GM12878 (cell line): Measurements from ENCODE around the gene STK39. TPM values are rescaled to one million over a fixed set of nuclear protein-coding genes. Genes with fewer than 3 reads are reported as not detected.

Experiments used
- ATAC-seq: fragments of 200-7000 bp; cut with Tn5 transposase; 3 replicates; pipeline ENCODE4 v1.9.1; 2020; ENCODE audit warnings: mild to moderate bottlenecking, moderate library complexity
- BruUV-seq: library from RNA; stranded (reverse); fragments of 400-500 nt; replicated peaks from 2 replicates; lab custom pipeline; 2021; lab: Mats Ljungman, UMichigan
- CTCF ChIA-PET: fragments of 300-600 bp; sonication (Branson Sonifier 250); formaldehyde crosslinking; extraction: SDS; loops from one replicate; lab custom pipeline; 2021; ENCODE audit warnings: inconsistent platforms; lab: Yijun Ruan, JAX
- POLR2A ChIA-PET: fragments of 350-600 bp; formaldehyde crosslinking; extraction: SDS; loops from one replicate; lab custom pipeline; 2021; ENCODE audit warnings: inconsistent platforms; lab: Charles Lee
- RAD21 ChIA-PET: fragments of 300-600 bp; sonication (Branson Sonifier 250); formaldehyde crosslinking; loops from one replicate; lab custom pipeline; 2023; ENCODE audit warnings: antibody characterized with exemption; ENCODE audit not compliant: unreplicated experiment; lab: Charles Lee
- SMC1A ChIA-PET: fragments of 300-600 bp; sonication (Branson Sonifier 250); formaldehyde crosslinking; loops from one replicate; lab custom pipeline; 2023; ENCODE audit not compliant: unreplicated experiment, uncharacterized antibody; lab: Charles Lee
- DNase-seq: peaks from one replicate; pipeline ENCODE4 v3.0.0-alpha.2; 2011; ENCODE audit warnings: low read depth, low spot score
- FAIRE-seq: peaks from 3 replicates; lab custom pipeline; 2011; peaks lifted over from hg19 to GRCh38; lab: Jason Lieb, UNC
- H2AFZ ChIP-seq: 2 replicates; pipeline ENCODE4 v1.6.0; 2011; ENCODE audit warnings: low read depth, low read length, control low read depth; ENCODE audit not compliant: control insufficient read depth
- H3K27ac ChIP-seq: 2 replicates; pipeline ENCODE4 v1.5.1; 2011; ENCODE audit warnings: control low read depth; ENCODE audit not compliant: control insufficient read depth, insufficient read depth
- H3K27me3 ChIP-seq, 2 experiments: replicated peaks in 1 of 2; 2 replicates each; pipeline versions ENCODE4 v1.6.0 to v1.6.1; 2011; ENCODE audit warnings: low read length in 1 of 2; ENCODE audit not compliant: control insufficient read depth in 2 of 2, insufficient read depth in 2 of 2
- H3K36me3 ChIP-seq, 2 experiments: 2 replicates each; pipeline ENCODE4 v1.5.1; 2011; ENCODE audit warnings: low read length in 1 of 2; ENCODE audit not compliant: control insufficient read depth in 2 of 2, insufficient read depth in 2 of 2
- H3K4me1 ChIP-seq: 2 replicates; pipeline ENCODE4 v1.6.1; 2011; ENCODE audit warnings: mild to moderate bottlenecking, low read length, moderate library complexity, mixed read lengths; ENCODE audit not compliant: control insufficient read depth, insufficient read depth
- H3K4me2 ChIP-seq: 2 replicates; pipeline ENCODE4 v1.6.0; 2011; ENCODE audit warnings: control low read depth; ENCODE audit not compliant: control insufficient read depth, insufficient read depth
- H3K4me3 ChIP-seq: fragments of 200-600 bp; sonication (generic); 2 replicates; pipeline ENCODE4 v1.5.1; 2016
- H3K79me2 ChIP-seq: 2 replicates; pipeline ENCODE4 v1.6.0; 2011; ENCODE audit warnings: low read length; ENCODE audit not compliant: control insufficient read depth, insufficient read depth
- H3K9ac ChIP-seq: 2 replicates; pipeline ENCODE4 v1.8.0; 2011; ENCODE audit warnings: low read length, control low read depth, mixed read lengths; ENCODE audit not compliant: control insufficient read depth, insufficient read depth
- H3K9me3 ChIP-seq: replicated peaks from 3 replicates; pipeline ENCODE4 v1.5.1; 2011; ENCODE audit warnings: mild to moderate bottlenecking, low read length; ENCODE audit not compliant: control insufficient read depth, insufficient read depth
- H4K20me1 ChIP-seq: 2 replicates; pipeline ENCODE4 v1.6.0; 2011; ENCODE audit not compliant: control insufficient read depth, insufficient read depth
- BCL11A ChIP-seq: IDR thresholded peaks from 2 replicates; pipeline ENCODE4 v1.6.1; 2011; ENCODE audit warnings: low read depth, low read length
- CBFB ChIP-seq: IDR thresholded peaks from 2 replicates; pipeline ENCODE4 v1.6.1; 2016; ENCODE audit warnings: antibody characterized with exemption, low read depth
- CTCF ChIP-seq, 3 experiments: IDR thresholded peaks in 2 of 3; conservative IDR thresholded peaks in 1 of 3; 2 replicates each; pipeline ENCODE4 v1.5.1; 2011; ENCODE audit warnings: low read depth in 3 of 3, low read length in 3 of 3, mild to moderate bottlenecking in 3 of 3, control low read depth in 2 of 3, moderate library complexity in 2 of 3, inconsistent platforms in 1 of 3, mixed read lengths in 1 of 3; ENCODE audit not compliant: control insufficient read depth in 2 of 3, insufficient read depth in 1 of 3; ENCODE audit errors: extremely low read depth in 1 of 3
- HDAC6 ChIP-seq: fragments of 200-600 bp; sonication (generic); IDR thresholded peaks from one replicate; pipeline ENCODE4 v1.8.0; 2017; ENCODE audit warnings: antibody characterized with exemption; ENCODE audit not compliant: unreplicated experiment
- IRF5 ChIP-seq: fragments of 450-650 bp; IDR thresholded peaks from 2 replicates; pipeline ENCODE4 v1.6.1; 2017; ENCODE audit warnings: borderline replicate concordance
- MTA3 ChIP-seq: IDR thresholded peaks from 2 replicates; pipeline ENCODE4 v1.6.1; 2012; ENCODE audit warnings: low read length, inconsistent platforms, borderline replicate concordance
- NFXL1 ChIP-seq: fragments of 450-650 bp; IDR thresholded peaks from 2 replicates; pipeline ENCODE4 v1.6.1; 2017; ENCODE audit warnings: antibody characterized with exemption, mild to moderate bottlenecking, borderline replicate concordance
- NKRF ChIP-seq: fragments of 450-650 bp; conservative IDR thresholded peaks from 2 replicates; pipeline ENCODE4 v1.6.1; 2017; ENCODE audit warnings: mild to moderate bottlenecking, moderate library complexity
- NR2F1 ChIP-seq: fragments of 450-650 bp; conservative IDR thresholded peaks from 2 replicates; pipeline ENCODE4 v1.6.1; 2017; ENCODE audit warnings: mild to moderate bottlenecking
- NRF1 ChIP-seq: conservative IDR thresholded peaks from 2 replicates; pipeline ENCODE4 v1.6.1; 2011; ENCODE audit warnings: mild to moderate bottlenecking, low read depth, low read length, improper control_type of control experiment
- POLR2A ChIP-seq: IDR thresholded peaks from 2 replicates; pipeline ENCODE4 v1.6.1; 2011; ENCODE audit warnings: low read depth, mild to moderate bottlenecking, low read length
- RCOR1 ChIP-seq: conservative IDR thresholded peaks from 2 replicates; pipeline ENCODE4 v1.6.1; 2012; ENCODE audit warnings: low read depth, low read length, improper control_type of control experiment
- REST ChIP-seq: IDR thresholded peaks from 2 replicates; pipeline ENCODE4 v1.6.1; 2012; ENCODE audit warnings: mild to moderate bottlenecking, low read depth, low read length
- RUNX3 ChIP-seq: IDR thresholded peaks from 2 replicates; pipeline ENCODE4 v1.6.1; 2012; ENCODE audit warnings: low read length, inconsistent platforms
- SIX5 ChIP-seq: IDR thresholded peaks from 2 replicates; pipeline ENCODE4 v1.6.1; 2011; ENCODE audit warnings: mild to moderate bottlenecking, low read depth, low read length, moderate library complexity; ENCODE audit not compliant: severe bottlenecking
- SP1 ChIP-seq: IDR thresholded peaks from one replicate; pipeline ENCODE4 v1.6.1; 2011; ENCODE audit warnings: low read depth, low read length
- SPI1 ChIP-seq: IDR thresholded peaks from 2 replicates; pipeline ENCODE4 v1.6.1; 2011; ENCODE audit warnings: low read depth, mild to moderate bottlenecking, low read length, moderate library complexity, borderline replicate concordance; ENCODE audit not compliant: insufficient read depth
- YY1 ChIP-seq: IDR thresholded peaks from 2 replicates; pipeline ENCODE4 v1.6.1; 2011; ENCODE audit warnings: low read depth, mild to moderate bottlenecking, low read length
- WGBS: methylation state at CpG from one replicate; pipeline ENCODE4 v1.1.6; 2016; ENCODE audit warnings: low lambda C conversion rate; ENCODE audit not compliant: insufficient replicate concordance, insufficient coverage; ENCODE audit errors: missing lambda C conversion rate; 5-methylcytosine and 5-hydroxymethylcytosine counted together
- in situ Hi-C: fragments of 300-500 bp; cut with MboI; formaldehyde crosslinking; loops from 9 replicates; pipeline ENCODE4 v1.14.3; 2018; ENCODE audit warnings: mixed read lengths
- intact Hi-C: fragments of 100-400 bp; cut with micrococcal nuclease; formaldehyde crosslinking; loops from one replicate; pipeline ENCODE4 v1.14.2; 2022; ENCODE audit not compliant: unreplicated experiment
- polyA plus RNA-seq, 11 experiments: library from polyadenylated mRNA; depleted of rRNA in 4 of 11; unstranded in 6 of 11; stranded (reverse) in 5 of 11; fragments of >200 nt; fragmentation: Nextera tagmentation in 4 of 11; fragmentation: Illumina TruSeq in 1 of 11; extraction: Ambion mirVana in 4 of 11; extraction: Trizol in 1 of 11; gene quantifications; 1 replicate in 1 of 11; 2 replicates in 10 of 11; pipeline versions ENCODE4 v1.2.1 to v1.2.3, GENCODE V29; 2011 to 2016; ENCODE audit warnings: inconsistent platforms in 2 of 11, missing spikeins in 2 of 11, low read depth in 1 of 11
- total RNA-seq, 4 experiments: library from RNA; depleted of rRNA in 3 of 4; stranded (reverse); fragments of >200 nt in 3 of 4; fragmentation: Illumina TruSeq in 1 of 4; extraction: Trizol in 1 of 4; gene quantifications; 2 replicates each; pipeline versions ENCODE4 v1.2.1 to v1.2.3, GENCODE V29; 2013 to 2021

The STK39 gene
- total and polyA plus RNA-seq, 10 of the 15 experiments (the other 5 are each of a cell fraction or from before 2014, with no cell fraction given), result 0.03 to 0.21 (median 0.07) TPM; not detected in 5

- ChIA-PET CTCF (interaction anchor here (1.8 kb wide), 1 partner anchor 34 kb away, joined by 6 read pairs; no protein-coding TSS in a partner anchor), RAD21 (no interaction called here)
- TF ChIP-seq RCOR1 (no peak), NRF1 (no peak), POLR2A (no peak), HDAC6 (no peak), SP1 (no peak), NFXL1 (no peak), REST (no peak), IRF5 (no peak), YY1 (no peak), RUNX3 (no peak), BCL11A (no peak), CBFB (no peak), SPI1 (no peak), NKRF (no peak), NR2F1 (no peak), MTA3 (no peak), CTCF (IDR thresholded peaks at IDR 0.05 in 2 of 3, conservative IDR thresholded peaks at IDR 0.05 in 1 of 3; ENCODE audit: control insufficient read depth in 2 of 3, extremely low read depth in 1 of 3, insufficient read depth in 1 of 3, low read depth in 3 of 3, low read length in 3 of 3) (no peak), SIX5 (no peak)
These were observed 163.1 kb downstream of the STK39 start for GRCh38 chr2:168084288-168084687.

More at GRCh38 chr2:168084288-168084687, 163.1 kb downstream of the STK39 start:
- Histone ChIP-seq H3K27ac (no peak overlapping the region), H3K4me1 (peaks cover 5% of the 10 kb centered on the region), H3K27me3 (no peaks in the 10 kb centered on the region), H3K36me3 (no peaks in the 10 kb centered on the region), H3K4me3 (no peak overlapping the region), H3K79me2 (no peaks in the 10 kb centered on the region), H2AFZ (no peak overlapping the region), H3K4me2 (no peak overlapping the region), H3K9me3 (no peaks in the 10 kb centered on the region; the same call in 2 of the 3 replicates), H3K9ac (no peak overlapping the region), H4K20me1 (no peaks in the 10 kb centered on the region)
- no peak for FAIRE-seq
- in situ Hi-C loops (no loop called here), intact Hi-C loops (no loop called here)
- no TSS peak for BruUV-seq
- no peak for DNase-seq
- ChIA-PET SMC1A (interaction anchor here (1.1 kb wide), 1 partner anchor 33 kb away, joined by 3 read pairs; no protein-coding TSS in a partner anchor), POLR2A (no interaction called here)
- ATAC-seq, result no peak
- 74% methylated on average over 4 of the region's 4 CpGs for WGBS
